SW 1271 (cell line): Measurements from ENCODE around the gene WEE1.
"Not testable (repeated sequence)": the region's sequence is repeated elsewhere in the genome, so short reads cannot be mapped to it uniquely, and the experiment has no call there.

Experiments
- DNase-seq, 2 experiments: peaks; one replicate each; lab custom pipeline; 2025; lab: John Stamatoyannopoulos, UW

WEE1 gene

GRCh38 chr11:9622353-9622752 lies 48.9 kb downstream of the WEE1 start:
- not testable (repeated sequence) for DNase-seq

- DNase-seq, result not testable (repeated sequence)
Observed at GRCh38 chr11:9623053-9623452, 49.6 kb downstream of the WEE1 start.

DNA sequence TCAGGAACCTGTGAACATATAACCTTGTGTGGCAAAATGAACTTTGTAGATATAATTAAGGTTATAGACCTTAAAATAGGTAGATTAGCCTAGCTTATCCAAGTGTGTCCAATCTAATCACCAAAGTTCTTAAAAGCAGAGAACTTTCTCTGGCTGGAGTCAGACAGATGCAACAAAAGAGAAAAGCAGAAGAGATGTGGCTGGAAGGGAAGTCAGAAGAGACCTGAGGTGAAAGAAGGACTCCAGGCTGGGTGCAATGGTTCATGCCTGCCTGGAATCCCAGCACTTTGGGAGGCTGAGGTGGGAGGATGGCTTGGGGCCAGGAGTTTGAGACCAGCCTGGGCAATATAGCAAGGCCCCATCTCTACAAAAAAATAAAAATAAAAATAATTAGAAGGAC lies 51.0 kb downstream of the WEE1 start:
- no peak for DNase-seq

- DNase-seq, result no peak
Observed at GRCh38 chr11:9625162-9625561, 51.7 kb downstream of the WEE1 start.

- DNase-seq, result no peak
Observed at GRCh38 chr11:9625728-9626127, 52.3 kb downstream of the WEE1 start.

- no peak for DNase-seq
Observed at GRCh38 chr11:9626496-9627394, 53.3 kb downstream of the WEE1 start.

DNA sequence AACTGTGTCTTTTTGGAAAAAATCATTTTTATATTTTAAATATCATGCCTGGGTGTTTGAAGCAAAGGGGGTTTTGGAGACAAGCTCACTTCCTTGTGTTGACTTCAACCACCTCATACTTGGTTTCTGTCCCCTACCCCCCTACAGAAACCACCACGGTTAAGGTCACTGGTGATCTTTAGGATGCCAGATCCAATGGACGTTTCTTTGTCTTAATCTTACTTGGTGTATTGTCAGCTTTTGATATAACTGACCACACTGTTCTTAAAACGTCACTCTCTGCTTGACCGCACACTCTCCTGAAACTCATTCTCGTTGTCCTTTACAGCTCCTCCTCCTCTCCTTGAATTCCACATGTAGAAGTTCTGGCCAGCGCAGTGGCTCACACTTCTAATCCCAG lies 55.6 kb downstream of the WEE1 start:
- no peak for DNase-seq

DNA sequence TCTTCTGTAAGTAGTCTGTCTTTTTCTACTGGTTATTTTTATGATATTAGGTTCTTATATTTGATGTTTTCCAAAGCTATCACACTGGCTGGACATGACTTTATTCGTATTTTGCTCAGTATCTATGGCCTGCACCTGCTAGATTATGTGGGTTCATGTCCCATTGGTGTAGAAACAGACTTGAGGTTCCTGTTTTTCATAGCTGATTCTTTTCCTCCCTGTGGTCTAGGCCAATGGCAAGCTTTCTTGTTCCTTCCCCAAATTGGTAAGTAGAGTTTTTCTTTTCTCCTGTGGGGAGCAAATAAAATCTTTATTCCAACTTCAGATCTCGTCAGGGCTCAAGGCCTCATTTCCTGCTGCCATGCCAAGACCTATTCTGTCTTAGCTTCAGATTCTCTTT lies 60.2 kb downstream of the WEE1 start:
- DNase-seq, result no peak

DNA sequence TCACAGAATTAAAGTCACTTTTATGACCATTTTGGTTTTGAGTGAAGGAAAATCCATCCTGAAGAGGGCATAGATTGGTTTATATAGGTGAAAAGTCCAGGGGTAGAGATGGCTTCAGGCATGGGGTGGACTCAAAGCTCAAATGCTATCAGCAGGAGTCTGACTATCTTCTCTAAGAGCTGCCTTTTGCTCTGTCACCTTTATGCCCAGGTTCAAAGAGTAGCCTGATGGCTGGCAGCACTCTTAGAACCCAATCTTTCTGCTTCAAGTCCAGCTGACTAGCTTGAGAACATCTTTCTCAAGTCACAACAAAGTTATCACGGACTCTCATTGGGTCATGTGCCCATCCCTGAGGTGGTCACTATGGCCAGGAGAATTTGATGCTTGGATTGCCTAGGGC lies 63.2 kb downstream of the WEE1 start:
- no peak for DNase-seq

DNA sequence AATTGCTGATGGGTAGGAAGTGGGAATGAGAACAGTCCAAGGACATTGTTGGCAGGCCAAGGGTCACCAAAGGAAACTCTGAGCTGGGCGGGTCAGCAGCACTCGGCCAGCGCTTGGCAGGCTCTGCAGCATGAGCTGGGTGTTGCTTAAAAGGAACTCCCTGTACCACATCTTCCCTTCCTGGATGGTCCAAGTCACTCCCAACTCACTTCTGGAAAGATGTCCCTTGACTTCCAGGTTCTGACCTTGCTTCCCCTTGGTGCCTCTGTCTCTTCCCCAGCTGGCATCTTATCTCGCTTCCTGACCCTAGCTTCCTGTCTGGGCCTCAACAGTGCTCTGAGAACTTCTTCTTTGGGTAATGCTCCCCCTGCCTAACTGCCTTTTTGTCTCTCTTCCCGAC lies 65.6 kb downstream of the WEE1 start:
- no peak for DNase-seq
